ENCODE data around the gene RAC3. TPM values are rescaled to one million over a fixed set of nuclear protein-coding genes. Genes with fewer than 3 reads are reported as not detected.

RAC3 gene
- total RNA-seq, 4 donors from 2014 or later: 2.6 to 11.1 (median 5.0) TPM

DNA sequence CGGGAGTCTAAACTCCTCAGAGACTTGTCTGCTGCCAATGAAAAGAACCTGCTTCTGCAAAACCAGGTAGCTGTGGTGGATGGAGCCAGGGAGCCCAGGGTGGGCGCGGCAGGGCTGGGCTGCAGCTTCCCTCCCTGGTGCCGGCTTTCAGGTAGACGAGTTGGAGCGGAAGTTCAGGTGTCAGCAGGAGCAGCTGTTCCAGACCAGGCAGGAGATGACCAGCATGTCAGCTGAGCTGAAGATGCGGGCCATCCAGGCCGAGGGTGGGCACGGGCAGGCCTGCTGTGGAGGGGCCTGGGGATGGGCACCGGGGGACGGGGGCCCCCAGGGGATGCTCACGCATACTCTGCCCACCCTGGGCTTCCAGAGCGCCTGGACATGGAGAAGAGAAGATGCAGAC is 3.2 kb upstream of the RAC3 start:
- Histone ChIP-seq H3K27me3 (peaks cover 9% of the 10 kb centered on the region), H3K36me3 (no peaks in the 10 kb centered on the region), H3K27ac (no peak overlapping the region), H3K4me3 (no peak overlapping the region), H3K4me1 (peaks cover 10 to 36% (median 26%) of the 10 kb centered on the region in 4 donors), H3K9me3 (no peaks in the 10 kb centered on the region)
- 97% methylated on average over 13 of the region's 13 CpGs; no CpG with 5 or more reads in 1 of the 2 donors for WGBS, 2 donors (ENCODE audit: low coverage in 1 of 2)
- TF ChIP-seq, protein P1, sequence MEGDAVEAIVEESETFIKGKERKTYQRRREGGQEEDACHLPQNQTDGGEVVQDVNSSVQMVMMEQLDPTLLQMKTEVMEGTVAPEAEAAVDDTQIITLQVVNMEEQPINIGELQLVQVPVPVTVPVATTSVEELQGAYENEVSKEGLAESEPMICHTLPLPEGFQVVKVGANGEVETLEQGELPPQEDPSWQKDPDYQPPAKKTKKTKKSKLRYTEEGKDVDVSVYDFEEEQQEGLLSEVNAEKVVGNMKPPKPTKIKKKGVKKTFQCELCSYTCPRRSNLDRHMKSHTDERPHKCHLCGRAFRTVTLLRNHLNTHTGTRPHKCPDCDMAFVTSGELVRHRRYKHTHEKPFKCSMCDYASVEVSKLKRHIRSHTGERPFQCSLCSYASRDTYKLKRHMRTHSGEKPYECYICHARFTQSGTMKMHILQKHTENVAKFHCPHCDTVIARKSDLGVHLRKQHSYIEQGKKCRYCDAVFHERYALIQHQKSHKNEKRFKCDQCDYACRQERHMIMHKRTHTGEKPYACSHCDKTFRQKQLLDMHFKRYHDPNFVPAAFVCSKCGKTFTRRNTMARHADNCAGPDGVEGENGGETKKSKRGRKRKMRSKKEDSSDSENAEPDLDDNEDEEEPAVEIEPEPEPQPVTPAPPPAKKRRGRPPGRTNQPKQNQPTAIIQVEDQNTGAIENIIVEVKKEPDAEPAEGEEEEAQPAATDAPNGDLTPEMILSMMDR (IDR thresholded peaks at IDR 0.05): no peak
- TF ChIP-seq POLR2AphosphoS5 (IDR thresholded peaks at IDR 0.05): no peak
- TF ChIP-seq POLR2A (IDR thresholded peaks at IDR 0.05): no peak
- no peak for TF ChIP-seq EP300 (IDR thresholded peaks at IDR 0.05; ENCODE audit: low read depth)
- intact Hi-C loops (cut with DNase I; ENCODE audit: low total_unique reads) (no loop called here), in situ Hi-C loops (cut with MboI; ENCODE audit: low pct_ligation_motif_present in 1 of 4, low pct_unique_long_range_greater_than_20kb in 1 of 4, low sequenced_read_pairs in 3 of 4) (loop anchor here in 3 of 4 donors (5.0 to 25.0 kb wide), 2 partner anchors 129 to 134 kb away; no protein-coding TSS in a partner anchor)
- DNase-seq: no peak

DNA sequence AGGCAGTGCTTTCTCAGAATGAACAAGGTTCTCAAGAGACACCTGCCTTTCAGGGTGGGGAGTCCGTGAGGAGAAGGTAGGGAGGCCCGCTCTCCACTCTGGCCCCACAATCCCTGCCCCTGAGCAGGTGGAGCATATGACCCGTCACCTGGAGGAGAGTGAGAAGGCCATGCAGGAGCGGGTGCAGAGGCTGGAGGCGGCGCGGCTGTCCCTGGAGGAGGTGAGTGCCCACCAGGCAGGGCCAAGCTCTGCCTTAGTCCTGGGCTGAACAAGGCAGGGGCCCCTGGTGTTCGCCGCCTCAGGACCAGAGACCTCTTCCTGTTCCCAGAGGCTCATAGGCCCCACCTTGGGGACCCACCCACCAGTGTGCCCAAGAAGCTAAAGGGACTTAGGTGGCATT is 2.5 kb upstream of the RAC3 start:
- in situ Hi-C loops (cut with MboI; ENCODE audit: low pct_ligation_motif_present in 1 of 4, low pct_unique_long_range_greater_than_20kb in 1 of 4, low sequenced_read_pairs in 3 of 4) (loop anchor here in 3 of 4 donors (5.0 to 25.0 kb wide), 2 partner anchors 128 to 133 kb away; no protein-coding TSS in a partner anchor), intact Hi-C loops (cut with DNase I; ENCODE audit: low total_unique reads) (no loop called here)

DNA sequence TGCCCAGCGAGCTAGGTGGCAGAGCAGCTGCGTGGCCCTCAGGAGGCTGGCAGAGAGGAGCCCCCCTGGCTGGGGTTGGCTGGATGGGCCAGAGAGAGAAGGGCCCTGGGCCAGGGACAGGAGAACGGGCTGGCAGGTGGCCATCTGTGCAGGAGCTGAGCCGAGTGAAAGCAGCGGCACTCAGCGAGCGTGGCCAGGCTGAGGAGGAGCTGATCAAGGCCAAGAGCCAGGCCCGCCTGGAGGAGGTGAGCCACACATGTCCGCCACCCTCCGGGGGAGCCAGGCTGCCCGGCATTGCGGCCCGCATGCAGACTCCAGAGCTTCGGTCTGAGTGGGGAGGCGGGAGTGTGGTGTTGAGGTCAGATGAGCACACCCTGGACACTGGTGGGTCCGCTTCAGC is 2.1 kb upstream of the RAC3 start:
- in situ Hi-C loops (cut with MboI; ENCODE audit: low pct_ligation_motif_present in 1 of 4, low pct_unique_long_range_greater_than_20kb in 1 of 4, low sequenced_read_pairs in 3 of 4) (loop anchor here in 3 of 4 donors (5.0 to 25.0 kb wide), 2 partner anchors 128 to 133 kb away; no protein-coding TSS in a partner anchor), intact Hi-C loops (cut with DNase I; ENCODE audit: low total_unique reads) (no loop called here)
- Histone ChIP-seq H3K4me1 (peaks cover 4 to 25% (median 18%) of the 10 kb centered on the region in 4 donors), H3K4me3 (no peak overlapping the region), H3K36me3 (no peaks in the 10 kb centered on the region), H3K9me3 (no peaks in the 10 kb centered on the region), H3K27ac (no peak overlapping the region), H3K27me3 (peaks cover 9% of the 10 kb centered on the region)
- DNase-seq: no peak
- 90% methylated on average over 9 of the region's 16 CpGs; no CpG with 5 or more reads in 1 of the 2 donors for WGBS, 2 donors (ENCODE audit: low coverage in 1 of 2)
- no peak for TF ChIP-seq EP300 (IDR thresholded peaks at IDR 0.05; ENCODE audit: low read depth)
- TF ChIP-seq, protein P1 (IDR thresholded peaks at IDR 0.05): no peak
- TF ChIP-seq POLR2A (IDR thresholded peaks at IDR 0.05): no peak
- TF ChIP-seq POLR2AphosphoS5 (IDR thresholded peaks at IDR 0.05): no peak

More for the DNA sequence above, 2.5 kb upstream of the RAC3 start:
- H3K36me3 ChIP-seq: no peaks in the 10 kb centered on the region
- DNase-seq: no peak
- TF ChIP-seq, protein P1 (IDR thresholded peaks at IDR 0.05): no peak
- no peak for TF ChIP-seq EP300 (IDR thresholded peaks at IDR 0.05; ENCODE audit: low read depth)
- no peak for TF ChIP-seq POLR2AphosphoS5 (IDR thresholded peaks at IDR 0.05)
- TF ChIP-seq POLR2A (IDR thresholded peaks at IDR 0.05): no peak
- H3K4me3 ChIP-seq: no peak overlapping the region
- no peak overlapping the region for H3K27ac ChIP-seq
- H3K9me3 ChIP-seq: no peaks in the 10 kb centered on the region
- H3K27me3 ChIP-seq: peaks cover 9% of the 10 kb centered on the region
- peaks cover 6 to 30% (median 22%) of the 10 kb centered on the region in 4 donors for H3K4me1 ChIP-seq
- 98% methylated on average over 9 of the region's 9 CpGs; no CpG with 5 or more reads in 1 of the 2 donors for WGBS, 2 donors (ENCODE audit: low coverage in 1 of 2)

DNA sequence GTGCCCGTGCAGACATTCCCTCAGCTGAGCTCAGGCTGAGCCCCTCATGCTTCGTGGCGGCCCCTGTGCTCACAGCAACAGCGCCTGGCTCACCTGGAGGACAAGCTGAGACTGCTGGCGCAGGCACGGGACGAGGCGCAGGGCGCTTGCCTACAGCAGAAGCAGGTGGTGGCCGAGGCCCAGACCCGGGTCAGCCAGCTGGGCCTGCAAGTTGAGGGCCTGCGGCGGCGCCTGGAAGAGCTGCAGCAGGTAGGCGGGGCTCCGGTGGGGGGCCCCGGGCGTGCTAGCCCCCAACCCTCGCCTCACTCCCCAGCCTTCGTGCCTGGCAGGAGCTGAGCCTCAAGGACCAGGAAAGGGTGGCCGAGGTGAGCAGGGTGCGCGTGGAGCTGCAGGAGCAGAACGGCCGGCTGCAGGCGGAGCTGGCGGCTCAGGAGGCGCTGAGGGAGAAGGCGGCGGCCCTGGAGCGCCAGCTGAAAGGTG is 1.4 kb upstream of the RAC3 start:
- Histone ChIP-seq H3K9me3 (no peaks in the 10 kb centered on the region), H3K27ac (peak overlapping the region in 1 of 4 donors; percentile 90), H3K4me1 (peaks cover 4 to 20% (median 17%) of the 10 kb centered on the region in 4 donors), H3K4me3 (peak overlapping the region in 2 of 4 donors; percentile 49 to 61), H3K27me3 (peaks cover 9% of the 10 kb centered on the region), H3K36me3 (no peaks in the 10 kb centered on the region)
- TF ChIP-seq POLR2AphosphoS5 (IDR thresholded peaks at IDR 0.05) (no peak), EP300 (IDR thresholded peaks at IDR 0.05; ENCODE audit: low read depth) (no peak), POLR2A (IDR thresholded peaks at IDR 0.05) (no peak)
- TF ChIP-seq, protein P1 (IDR thresholded peaks at IDR 0.05): no peak
- in situ Hi-C loops (cut with MboI; ENCODE audit: low pct_ligation_motif_present in 1 of 4, low pct_unique_long_range_greater_than_20kb in 1 of 4, low sequenced_read_pairs in 3 of 4) (loop anchor here (5.0 to 25.0 kb wide), 3 partner anchors 125 to 132 kb away; no protein-coding TSS in a partner anchor), intact Hi-C loops (cut with DNase I; ENCODE audit: low total_unique reads) (loop anchor here (1.0 to 5.0 kb wide), 2 partner anchors 124 to 468 kb away; no protein-coding TSS in a partner anchor)
- WGBS, 2 donors (ENCODE audit: low coverage in 1 of 2): 59% methylated on average over 29 of the region's 31 CpGs; no CpG with 5 or more reads in 1 of the 2 donors
- no peak for DNase-seq

All from transverse colon (tissue), 4 donors.